Activated CD4-positive, alpha-beta T cell treated with anti-CD3 and anti-CD28 coated beads, Interleukin-2, amount 50 U/mL, for 24 hours (primary cell): ENCODE results near the gene ACAD8.
"Not testable (repeated sequence)": the region's sequence is repeated elsewhere in the genome, so short reads cannot be mapped to it uniquely, and the experiment has no call there.

Experiments used
- DNase-seq, 2 donors: peaks; one replicate each; pipeline ENCODE4 v3.0.0-alpha.2; 2020; ENCODE audit warnings: low read depth in 1 of 2, low spot score in 1 of 2

The ACAD8 gene

DNA sequence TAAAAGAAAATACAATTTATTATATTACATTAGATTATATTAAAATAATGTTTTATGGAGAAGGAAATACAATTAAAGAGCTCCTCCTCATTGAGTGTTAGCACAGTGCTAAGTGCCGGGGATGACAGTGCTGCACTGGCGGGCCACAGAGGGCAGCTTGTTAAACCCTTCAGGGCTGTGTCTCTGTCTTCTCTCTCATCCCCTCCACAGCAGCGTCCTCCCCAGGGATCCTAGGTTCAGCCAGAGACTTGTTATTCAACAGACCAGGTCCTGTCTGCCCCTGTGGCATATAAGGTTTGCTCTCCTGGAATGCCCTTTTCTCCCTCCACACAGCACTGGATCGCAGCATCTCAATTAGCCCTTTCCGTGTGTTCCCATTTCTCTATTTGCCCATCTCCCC lies 14.4 kb upstream of the ACAD8 start:
- DNase-seq, result no peak

DNA sequence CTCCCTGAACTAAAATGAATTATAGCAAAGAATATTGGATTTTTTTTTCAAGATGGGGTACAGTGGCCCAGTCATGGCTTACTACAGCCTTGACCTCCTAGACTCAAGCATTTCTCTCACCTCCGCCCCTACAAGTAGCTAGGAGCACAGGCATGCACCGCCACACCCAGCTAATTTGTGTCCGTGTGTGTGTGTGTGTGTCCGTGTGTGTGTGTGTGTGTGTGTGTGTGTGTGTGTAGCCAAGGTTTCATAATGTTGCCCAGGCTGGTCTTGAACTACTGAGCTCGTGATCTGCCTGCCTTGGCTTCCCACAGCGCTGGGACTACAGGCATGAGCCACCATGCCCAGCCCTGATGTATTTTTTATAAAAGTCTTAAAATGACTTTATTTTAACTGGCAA lies 12.8 kb upstream of the ACAD8 start:
- DNase-seq, result no peak

DNA sequence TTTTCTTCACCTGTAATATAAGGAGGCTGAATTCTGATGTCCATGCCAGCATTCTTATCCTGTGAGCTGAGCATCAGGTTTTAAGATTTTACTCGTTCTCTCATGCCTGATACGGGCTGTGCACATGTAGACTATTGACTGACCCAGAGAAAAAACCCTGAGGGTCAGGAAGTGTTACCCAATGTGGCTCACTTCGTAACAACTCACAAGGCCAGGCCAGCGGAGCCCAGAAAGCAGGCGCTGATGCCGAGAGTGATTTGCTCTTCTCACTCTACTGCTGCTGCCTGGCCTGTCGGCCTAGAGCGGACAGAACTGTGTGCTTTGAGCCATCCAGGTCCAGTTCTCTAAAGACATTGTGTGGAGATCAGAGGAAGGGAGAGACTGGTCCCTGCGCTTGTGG lies 11.0 kb upstream of the ACAD8 start:
- no peak for DNase-seq

DNA sequence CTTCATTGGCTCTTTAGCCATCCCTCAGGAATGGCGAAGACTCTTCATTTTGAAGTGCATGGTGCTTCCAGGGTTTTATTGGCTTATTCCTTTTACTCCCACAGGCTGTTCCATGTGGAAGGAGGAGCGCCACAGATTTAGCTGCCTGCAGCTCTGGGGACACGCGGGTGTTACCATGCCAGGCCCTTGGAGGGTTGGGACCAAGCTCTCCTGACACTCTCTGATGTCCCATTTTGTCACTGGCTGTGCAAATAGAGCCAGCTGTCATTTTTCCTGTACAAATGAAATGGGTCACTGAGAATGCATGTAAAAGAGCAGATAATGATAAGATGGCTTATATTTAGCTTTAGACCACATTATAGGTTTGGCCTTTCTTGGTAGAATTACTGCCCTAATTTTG lies 9.5 kb upstream of the ACAD8 start:
- no peak for DNase-seq

DNA sequence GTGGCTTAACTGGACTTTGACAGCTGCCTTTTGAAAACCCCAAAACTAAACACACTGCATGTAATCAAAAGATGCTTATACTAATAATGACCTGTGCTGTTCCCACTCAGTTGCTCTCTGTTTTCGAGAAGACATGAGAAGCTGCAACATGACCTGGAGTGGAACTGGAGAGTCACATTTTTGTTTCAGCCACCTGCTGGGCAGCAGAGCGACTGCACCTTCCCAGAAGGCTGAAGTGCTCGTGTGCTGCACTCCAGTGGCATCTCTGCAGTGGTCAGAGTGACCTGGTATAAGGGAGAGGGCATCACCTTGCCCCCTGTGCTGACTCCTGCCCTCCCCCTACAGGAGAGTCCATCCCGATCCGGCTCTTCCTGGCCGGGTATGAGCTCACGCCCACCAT lies 8.8 kb upstream of the ACAD8 start:
- no peak for DNase-seq

DNA sequence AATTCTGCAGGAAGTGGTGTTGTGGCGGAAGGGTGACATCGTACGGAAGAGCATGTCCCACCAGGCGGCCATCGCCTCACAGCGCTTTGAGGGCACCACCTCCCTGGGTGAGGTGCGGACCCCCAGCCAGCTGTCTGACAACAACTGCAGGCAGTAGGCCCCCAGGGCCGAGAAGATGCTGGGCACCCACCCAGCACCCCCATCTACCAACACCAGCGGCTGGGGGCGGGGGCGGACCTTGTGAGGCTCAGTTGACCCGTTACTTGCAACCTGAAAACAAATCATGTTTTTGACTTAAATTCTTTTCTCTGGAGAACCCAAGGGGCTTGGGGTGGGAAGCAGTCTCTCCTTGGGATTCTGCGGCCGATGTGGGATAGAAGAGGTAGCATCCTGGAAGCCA lies 7.9 kb upstream of the ACAD8 start:
- no peak for DNase-seq

DNA sequence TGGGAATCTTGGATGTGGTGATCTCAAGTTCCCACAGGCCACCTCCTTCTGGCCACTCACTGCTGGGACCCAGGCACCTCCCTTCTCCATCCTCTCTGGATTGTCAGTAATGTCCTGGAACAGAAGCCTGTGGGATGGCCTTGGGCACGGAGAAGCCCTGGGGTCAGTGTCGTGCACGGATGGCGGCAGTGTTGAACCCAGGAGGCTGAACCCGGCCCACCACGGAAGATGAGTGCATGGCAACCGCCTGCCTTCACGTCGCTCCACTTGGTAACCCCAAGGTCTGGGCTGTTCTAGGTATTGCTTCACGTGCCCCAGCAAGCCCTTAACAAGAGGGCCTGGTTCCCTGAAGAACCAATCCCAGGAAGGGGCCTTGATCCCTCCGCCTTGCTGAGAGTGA lies 7.3 kb upstream of the ACAD8 start:
- no peak for DNase-seq

DNA sequence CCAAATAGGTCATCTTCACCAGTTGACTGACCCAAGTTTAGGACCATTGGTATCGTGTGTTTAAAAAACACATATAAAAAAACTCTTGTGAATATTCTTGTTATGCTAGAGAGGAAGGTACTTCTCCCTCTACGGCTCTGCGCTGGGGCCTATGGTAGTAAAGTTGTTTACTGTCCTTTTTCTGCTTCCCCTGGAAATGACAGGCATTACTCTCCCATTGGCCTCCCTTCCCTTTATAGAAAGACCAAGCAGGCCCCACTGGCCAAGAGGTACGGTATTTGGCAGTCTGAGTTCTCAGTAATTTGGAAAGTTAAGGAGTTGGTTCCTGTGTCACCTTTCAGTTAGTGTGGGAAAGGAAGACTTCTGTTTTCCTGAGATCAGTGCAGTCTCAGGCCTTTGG lies 6.7 kb upstream of the ACAD8 start:
- DNase-seq, result no peak

DNA sequence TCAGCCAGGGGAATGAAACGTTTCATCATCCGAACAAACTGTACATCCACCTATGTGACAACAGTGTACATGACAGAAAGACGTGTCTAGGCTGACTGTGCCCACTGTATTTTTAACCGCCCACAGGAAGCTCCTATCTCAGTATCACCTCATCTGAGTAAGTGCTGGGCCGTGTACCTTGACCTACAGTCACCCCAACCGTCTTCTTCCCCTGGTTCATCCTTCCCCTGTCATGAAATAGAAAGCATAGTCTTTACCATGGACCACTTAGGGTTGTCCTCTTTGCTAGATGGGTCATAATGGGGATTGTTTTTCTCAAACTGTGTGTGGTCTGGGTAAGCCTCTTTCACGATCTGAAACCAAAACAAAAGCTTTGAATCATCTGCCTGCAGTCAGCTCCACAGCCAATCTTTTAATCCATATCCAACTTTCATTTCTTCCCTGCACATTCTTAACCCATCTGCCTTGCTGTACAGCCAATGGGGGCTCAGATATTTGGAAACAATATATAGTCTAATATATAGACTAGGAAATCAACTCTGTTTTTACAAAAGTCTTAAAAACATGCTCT lies 4.4 kb upstream of the ACAD8 start:
- no peak for DNase-seq

DNA sequence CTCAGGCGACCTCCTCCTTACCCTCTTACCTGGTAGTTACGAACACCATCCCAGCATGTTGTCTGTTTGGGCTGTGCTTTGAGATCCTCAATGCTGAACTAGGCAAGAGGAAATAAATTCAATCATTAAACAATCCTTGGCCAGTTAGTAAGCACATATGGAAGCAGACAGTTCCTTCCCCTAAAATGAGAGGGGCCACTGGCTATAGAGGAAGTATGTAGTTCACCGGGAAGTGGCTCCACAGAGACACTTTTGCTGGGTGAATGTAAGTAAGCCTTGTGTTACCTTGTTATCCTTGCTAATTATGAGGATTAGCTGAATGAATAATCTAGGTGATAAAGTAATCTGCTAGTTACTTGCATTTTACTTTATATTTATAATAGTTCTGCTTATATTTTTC lies 3.1 kb upstream of the ACAD8 start:
- DNase-seq, result no peak

DNA sequence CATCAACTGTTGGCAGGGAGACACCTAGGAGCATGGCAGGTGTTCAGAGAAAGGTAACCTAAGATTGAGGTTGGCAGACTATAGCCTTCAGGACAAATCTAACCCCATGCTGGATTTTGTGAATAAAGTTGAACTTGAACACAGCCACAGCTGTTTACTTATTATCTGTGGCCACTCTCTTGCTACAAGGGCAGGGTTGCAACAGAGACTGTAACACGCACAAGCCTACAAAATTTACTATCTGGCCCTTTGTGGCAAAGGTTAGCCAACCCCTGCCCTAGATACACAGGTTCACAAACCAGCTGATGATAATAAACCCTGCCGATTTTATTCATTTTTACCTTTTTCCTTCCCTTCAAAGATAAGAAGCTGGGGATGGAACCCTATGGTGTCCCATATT lies 2.7 kb upstream of the ACAD8 start:
- DNase-seq, result no peak

DNA sequence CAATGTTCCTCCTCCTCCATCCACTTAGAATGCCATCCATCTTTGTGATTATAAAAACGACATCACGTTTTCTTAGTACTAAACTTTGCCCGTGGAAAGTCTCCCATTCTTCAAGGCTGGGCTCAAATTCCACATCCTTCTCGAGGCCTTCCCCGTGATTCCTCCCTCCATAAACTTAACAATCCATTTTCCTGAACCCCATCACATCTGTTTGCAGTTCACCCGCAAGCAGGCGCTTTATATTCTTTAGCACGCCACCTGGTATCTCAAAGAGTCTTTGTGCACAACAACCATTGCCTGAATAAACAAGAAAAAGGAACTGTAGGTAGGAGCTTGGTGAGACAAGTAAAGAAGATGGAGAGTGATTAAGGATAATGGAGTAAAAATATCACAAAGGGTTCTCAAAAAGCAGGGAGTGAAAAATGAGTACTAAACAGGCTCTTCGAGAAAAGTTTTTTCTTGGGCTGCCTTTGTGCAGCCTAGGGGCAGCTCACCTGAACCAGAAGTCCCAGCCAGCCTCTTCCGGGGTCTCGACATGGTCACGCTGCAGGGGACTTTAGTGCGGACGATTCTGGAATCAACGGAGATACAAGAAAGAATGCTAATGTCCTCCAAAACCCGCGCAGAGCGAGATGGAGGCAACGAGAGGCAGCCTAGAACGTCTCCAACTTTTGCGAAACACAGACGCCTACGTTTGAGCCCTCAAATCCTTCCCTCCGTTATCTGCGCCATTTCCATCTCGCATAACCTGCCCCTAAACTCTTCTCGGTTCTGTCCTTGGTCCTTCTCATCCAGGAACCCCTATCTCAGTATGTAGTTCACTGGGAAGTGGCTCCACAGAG lies 801 bp upstream of the ACAD8 start:
- DNase-seq, result peak in 1 of 2 donors; percentile 10

DNA sequence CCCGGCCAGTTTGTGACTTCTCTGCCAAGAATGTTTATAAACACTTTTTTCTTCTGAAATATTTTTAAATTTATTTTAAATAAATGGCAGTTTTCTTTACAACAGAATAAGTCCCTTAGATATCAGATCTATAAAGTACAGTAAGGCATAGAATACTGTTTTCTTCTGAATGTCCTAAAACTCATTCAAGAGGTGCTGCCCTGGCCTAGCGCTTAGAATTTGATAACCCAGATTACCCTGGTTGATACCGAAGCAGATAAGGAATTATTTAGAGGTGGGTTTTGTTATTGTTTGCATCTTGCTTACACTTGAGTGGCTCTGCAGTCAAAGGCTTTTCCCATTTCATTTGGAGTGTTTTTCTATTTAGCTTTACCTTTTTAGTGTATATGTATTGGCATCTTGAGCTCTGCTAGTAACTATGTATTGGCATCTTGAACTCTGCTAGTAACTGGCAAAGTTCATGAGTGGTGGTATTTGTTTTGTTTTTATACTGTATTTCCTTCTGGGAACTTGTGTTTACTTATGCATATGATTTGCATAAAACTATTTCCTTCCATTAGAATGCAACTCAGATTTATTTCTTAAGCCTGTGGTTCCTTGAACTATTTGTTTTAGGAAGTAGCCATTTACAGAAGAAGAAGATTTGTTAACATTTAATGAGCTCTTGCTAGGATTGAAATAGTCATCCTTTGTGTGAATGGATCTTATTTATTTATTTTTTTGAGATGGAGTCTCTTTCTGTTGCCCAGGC lies 1.2 kb downstream of the ACAD8 start:
- DNase-seq, result no peak

DNA sequence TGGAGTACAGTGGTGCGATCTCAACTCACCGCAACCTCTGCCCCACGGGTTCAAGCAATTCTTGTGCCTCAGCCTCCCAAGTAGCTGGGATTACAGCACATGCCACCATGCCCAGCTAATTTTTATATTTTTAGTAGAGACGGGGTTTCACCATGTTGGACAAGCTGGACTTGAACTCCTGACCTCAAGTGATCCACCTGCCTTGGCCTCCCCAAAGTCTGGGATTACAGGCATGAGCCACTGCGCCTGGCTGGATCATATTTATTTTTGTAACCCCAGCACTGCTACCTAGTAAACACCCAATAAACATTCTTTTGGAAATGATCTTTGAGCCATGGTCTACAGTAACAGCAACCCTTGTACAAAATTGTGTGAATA lies 1.8 kb downstream of the ACAD8 start:
- DNase-seq, result not testable (repeated sequence)

DNA sequence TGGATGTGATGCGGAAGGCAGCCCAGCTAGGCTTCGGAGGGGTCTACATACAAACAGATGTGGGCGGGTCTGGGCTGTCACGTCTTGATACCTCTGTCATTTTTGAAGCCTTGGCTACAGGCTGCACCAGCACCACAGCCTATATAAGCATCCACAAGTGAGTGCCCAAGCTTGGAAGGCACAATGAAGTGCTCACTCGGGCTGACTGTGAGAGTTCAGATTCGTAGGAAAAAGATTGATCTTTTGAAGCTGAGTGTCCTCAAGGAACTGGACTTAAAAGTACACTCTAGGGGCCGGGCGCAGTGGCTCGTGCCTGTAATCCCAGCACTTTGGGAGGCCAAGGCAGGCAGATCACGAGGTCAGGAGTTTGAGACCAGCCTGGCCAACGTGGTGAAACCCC lies 3.7 kb downstream of the ACAD8 start:
- DNase-seq, result no peak

DNA sequence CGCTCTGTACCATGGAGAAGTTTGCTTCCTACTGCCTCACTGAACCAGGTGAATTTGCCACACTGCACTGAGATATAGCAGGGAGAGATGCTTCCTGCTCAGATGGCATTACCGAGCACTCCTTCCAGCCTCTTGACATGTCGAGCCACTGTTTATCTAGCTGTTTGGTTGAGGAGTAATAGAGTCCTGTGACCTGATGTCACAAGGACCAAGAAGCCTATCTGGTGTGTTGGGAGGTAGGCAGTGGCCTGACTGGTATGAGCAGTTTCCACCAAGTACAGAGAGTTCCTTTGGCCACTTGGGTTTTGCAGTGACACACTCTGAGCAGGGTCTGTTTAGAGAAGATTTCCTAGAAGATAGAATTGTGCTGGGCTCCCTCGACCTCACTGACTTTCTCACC lies 5.2 kb downstream of the ACAD8 start:
- no peak for DNase-seq

DNA sequence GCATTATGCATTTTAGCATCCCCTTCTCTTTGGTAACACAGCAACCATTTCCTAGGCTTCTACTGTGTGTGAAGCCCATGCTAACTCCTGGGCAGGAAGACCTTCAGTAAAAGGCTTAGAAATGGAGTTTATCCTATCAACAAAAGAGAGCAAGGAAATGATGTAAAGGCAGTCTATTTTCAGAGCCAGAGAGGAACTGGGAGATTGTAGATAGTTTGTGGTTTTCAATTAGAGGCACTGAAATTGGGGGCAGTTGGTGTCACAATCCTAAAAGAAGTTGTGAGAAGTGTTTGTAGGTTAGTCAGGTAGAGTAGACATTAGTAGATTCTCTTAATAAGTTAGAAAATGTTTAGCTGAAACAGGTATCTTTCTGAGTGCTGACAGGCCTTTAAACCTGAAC lies 7.1 kb downstream of the ACAD8 start:
- no peak for DNase-seq

DNA sequence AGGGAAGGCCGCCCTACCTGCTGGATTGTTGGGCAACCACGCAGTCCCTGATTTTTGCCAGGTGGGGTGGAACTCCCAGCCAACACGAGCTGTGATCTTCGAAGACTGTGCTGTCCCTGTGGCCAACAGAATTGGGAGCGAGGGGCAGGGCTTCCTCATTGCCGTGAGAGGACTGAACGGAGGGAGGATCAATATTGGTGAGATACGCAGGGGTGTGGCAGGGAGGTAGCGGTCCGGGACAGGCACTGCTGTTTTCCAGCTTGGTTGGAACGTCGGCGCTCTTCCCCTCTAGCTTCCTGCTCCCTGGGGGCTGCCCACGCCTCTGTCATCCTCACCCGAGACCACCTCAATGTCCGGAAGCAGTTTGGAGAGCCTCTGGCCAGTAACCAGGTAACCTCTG lies 7.6 kb downstream of the ACAD8 start:
- no peak for DNase-seq

DNA sequence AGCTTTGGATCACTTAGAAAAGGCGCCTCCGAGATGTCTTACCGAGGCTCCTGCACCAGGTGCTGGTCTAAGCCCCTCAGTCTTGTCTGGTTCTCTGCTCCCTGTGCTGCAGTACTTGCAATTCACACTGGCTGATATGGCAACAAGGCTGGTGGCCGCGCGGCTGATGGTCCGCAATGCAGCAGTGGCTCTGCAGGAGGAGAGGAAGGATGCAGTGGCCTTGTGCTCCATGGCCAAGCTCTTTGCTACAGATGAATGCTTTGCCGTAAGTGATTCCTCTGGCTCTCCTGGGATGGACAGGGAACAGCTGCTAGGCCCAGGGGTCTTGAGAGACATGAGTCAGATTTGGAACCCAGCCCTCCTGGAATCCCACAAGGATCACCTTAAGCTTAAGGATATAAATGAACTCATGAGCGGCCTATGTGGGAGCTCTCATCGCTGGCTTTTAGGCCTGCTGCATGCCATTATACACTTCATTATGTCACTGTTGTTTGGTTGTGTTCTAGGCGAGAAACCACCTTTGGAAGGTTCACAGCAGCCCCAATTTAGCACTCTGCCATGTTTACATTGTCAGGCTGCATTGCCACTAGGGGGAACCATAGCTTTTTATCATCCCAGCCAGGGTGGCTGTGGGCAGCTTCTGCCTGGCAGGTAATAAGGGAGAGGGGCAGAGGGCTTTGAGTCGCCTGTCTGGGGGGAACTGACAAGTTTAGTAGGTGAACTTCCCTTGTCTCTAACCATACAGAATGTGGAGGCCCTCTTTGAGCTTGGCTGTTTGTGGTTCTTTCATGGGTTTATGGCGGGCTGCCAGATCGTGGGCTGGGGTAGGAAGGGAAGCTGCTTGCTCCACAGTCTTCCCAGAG lies 8.5 kb downstream of the ACAD8 start:
- peak in 1 of 2 donors; percentile 17 for DNase-seq

DNA sequence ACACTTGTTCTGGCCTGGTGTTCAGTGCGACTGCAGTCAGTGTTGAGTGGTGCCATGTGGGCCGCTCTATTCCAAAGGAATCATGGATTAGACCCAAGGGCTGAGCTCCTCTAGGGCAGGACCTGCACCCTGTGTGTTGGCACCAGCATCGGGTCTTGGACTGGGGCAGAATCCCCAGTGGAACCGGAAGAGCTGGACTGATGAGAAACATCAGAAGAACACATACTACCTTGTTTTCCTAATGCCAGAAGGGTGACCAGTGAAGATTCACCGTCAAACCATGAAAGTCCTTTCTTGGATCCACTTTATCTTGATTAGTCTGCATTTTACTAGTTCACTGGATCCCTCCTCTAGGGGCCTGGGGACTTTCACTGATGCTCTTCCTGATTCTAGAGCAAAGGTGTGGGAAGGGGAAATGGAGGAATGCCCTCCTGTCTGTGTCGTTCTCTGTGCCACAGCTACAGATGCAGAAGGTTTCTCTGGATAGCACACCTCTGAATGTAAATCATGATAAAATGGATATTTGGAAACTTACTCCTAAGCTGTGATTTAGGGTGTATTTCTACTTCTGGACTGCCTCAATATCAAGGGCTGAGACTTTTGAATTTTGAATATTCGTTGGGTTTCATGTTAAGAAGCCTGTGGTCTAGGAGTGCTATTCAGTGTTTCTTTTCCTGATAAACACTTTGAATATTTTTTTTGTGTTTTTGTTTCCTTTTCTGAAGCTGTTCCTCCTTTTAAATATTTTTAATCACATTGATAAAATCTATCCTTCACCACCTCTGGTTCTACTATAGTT lies 11.8 kb downstream of the ACAD8 start:
- DNase-seq, result no peak

DNA sequence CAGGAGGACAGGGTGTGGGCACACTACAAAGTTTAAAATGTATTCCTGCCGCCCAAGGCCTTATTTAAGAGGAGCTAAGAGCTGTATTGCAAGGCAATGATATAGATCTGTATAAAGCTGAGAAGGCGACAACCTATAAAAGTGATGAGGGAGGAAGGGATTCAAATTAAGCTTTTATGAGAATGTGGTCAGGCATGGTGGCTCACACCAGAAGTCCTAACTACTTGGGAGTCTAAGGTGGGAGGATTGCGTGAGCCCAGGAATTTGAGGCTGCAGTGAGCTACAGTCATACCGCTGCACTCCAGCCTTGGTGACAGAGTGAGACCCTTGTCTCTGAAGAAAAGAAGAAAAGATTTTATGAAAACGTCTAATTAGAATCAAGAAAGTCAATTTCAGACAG lies 13.1 kb downstream of the ACAD8 start:
- DNase-seq, result no peak
